ENCODE results near the gene HAUS6.

DNA sequence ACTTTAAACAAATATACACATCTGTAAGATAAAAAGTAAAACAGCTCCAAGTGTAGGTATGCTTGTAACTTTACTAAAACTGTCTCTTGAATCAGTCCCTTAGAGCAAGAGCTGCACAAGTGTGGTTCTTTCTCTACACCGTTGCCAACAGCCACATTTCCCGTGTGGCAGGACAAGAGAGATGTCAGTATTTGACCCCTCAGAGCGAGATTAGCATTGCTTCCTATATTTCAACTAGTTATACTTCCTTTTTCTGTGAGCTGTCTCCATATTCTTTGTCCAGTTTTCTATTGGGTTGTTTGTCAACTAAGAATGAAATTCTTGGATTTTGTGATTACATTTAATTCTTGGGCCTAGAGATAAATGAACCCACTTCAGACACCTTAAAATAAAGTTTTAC lies 16.5 kb upstream of the HAUS6 start:
- no peak for TF ChIP-seq SAP30 (IDR thresholded peaks at IDR 0.05; ENCODE audit: insufficient read depth, insufficient replicate concordance, low read length)
- TF ChIP-seq RFX5 (IDR thresholded peaks at IDR 0.05; ENCODE audit: borderline replicate concordance, low read depth, low read length) = no peak
- TF ChIP-seq JUN (IDR thresholded peaks at IDR 0.05; ENCODE audit: low read depth, low read length) = no peak
- no peak for TF ChIP-seq YY1 (IDR thresholded peaks at IDR 0.05; ENCODE audit: low read depth, low read length)
- TF ChIP-seq RAD21 (IDR thresholded peaks at IDR 0.05 in 1 of 2, conservative IDR thresholded peaks at IDR 0.05 in 1 of 2; ENCODE audit: low read depth in 2 of 2, low read length in 2 of 2) = no peak
- no peak for TF ChIP-seq HDAC6 (IDR thresholded peaks at IDR 0.05; ENCODE audit: low read depth, low read length)
- TF ChIP-seq EZH2 (IDR thresholded peaks at IDR 0.05; ENCODE audit: low read depth, low read length, severe bottlenecking) = no peak
- TF ChIP-seq POLR2AphosphoS5 (IDR thresholded peaks at IDR 0.05; ENCODE audit: low read depth, low read length) = no peak
- TF ChIP-seq, protein P1, sequence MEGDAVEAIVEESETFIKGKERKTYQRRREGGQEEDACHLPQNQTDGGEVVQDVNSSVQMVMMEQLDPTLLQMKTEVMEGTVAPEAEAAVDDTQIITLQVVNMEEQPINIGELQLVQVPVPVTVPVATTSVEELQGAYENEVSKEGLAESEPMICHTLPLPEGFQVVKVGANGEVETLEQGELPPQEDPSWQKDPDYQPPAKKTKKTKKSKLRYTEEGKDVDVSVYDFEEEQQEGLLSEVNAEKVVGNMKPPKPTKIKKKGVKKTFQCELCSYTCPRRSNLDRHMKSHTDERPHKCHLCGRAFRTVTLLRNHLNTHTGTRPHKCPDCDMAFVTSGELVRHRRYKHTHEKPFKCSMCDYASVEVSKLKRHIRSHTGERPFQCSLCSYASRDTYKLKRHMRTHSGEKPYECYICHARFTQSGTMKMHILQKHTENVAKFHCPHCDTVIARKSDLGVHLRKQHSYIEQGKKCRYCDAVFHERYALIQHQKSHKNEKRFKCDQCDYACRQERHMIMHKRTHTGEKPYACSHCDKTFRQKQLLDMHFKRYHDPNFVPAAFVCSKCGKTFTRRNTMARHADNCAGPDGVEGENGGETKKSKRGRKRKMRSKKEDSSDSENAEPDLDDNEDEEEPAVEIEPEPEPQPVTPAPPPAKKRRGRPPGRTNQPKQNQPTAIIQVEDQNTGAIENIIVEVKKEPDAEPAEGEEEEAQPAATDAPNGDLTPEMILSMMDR (IDR thresholded peaks at IDR 0.05; ENCODE audit: control extremely low read depth in 1 of 3, insufficient read depth in 1 of 3, low read depth in 1 of 3, low read length in 3 of 3) = no peak
- TF ChIP-seq JUND (IDR thresholded peaks at IDR 0.05; ENCODE audit: low read length) = no peak
- TF ChIP-seq RXRA (IDR thresholded peaks at IDR 0.05; ENCODE audit: insufficient read depth, low read depth, low read length) = no peak
- TF ChIP-seq SP1 (IDR thresholded peaks at IDR 0.05; ENCODE audit: low read depth, low read length) = no peak
